Liver (tissue), 9 donors: ENCODE results near the gene HDDC3. TPM values are rescaled to one million over a fixed set of nuclear protein-coding genes. Genes with fewer than 3 reads are reported as not detected.
"Not testable (repeated sequence)": the region's sequence is repeated elsewhere in the genome, so short reads cannot be mapped to it uniquely, and the experiment has no call there.

Experiments
- DNase-seq: peaks from one replicate; pipeline ENCODE4 v3.0.0-alpha.2; 2017; ENCODE audit warnings: low spot score
- H3K27ac ChIP-seq, 2 donors: one replicate each; pipeline ENCODE4 v1.7.0; 2013; ENCODE audit warnings: inconsistent platforms in 2 of 2, low read length in 2 of 2, control low read depth in 1 of 2, low read depth in 1 of 2, mild to moderate bottlenecking in 1 of 2
- H3K27me3 ChIP-seq, 4 donors: one replicate each; pipeline versions ENCODE4 v1.6.1 to v1.7.0; 2013; ENCODE audit warnings: low read length in 3 of 4, inconsistent platforms in 1 of 4, mild to moderate bottlenecking in 1 of 4, moderate library complexity in 1 of 4; ENCODE audit not compliant: control insufficient read depth in 4 of 4, insufficient read depth in 4 of 4
- H3K36me3 ChIP-seq, 4 donors: one replicate each; pipeline versions ENCODE4 v1.6.1 to v1.7.0; 2013; ENCODE audit warnings: low read length in 3 of 4, mild to moderate bottlenecking in 3 of 4, low read depth in 1 of 4, moderate library complexity in 1 of 4; ENCODE audit not compliant: control insufficient read depth in 4 of 4, insufficient read depth in 3 of 4
- H3K4me1 ChIP-seq, 4 donors: one replicate each; pipeline versions ENCODE4 v1.6.1 to v1.7.0; 2013; ENCODE audit warnings: low read length in 3 of 4, mild to moderate bottlenecking in 3 of 4, moderate library complexity in 1 of 4; ENCODE audit not compliant: control insufficient read depth in 4 of 4, insufficient read depth in 4 of 4
- H3K4me3 ChIP-seq, 3 donors: one replicate each; pipeline versions ENCODE4 v1.6.1 to v1.7.0; 2013; ENCODE audit warnings: low read length in 3 of 3, control low read depth in 1 of 3, low read depth in 1 of 3, mild to moderate bottlenecking in 1 of 3
- H3K9ac ChIP-seq, 2 donors: one replicate each; pipeline ENCODE4 v1.7.0; 2013; ENCODE audit warnings: low read length in 2 of 2, mild to moderate bottlenecking in 2 of 2, moderate library complexity in 2 of 2, control low read depth in 1 of 2, low read depth in 1 of 2
- H3K9me3 ChIP-seq, 4 donors: one replicate each; pipeline versions ENCODE4 v1.6.1 to v1.7.0; 2013; ENCODE audit warnings: low read length in 3 of 4; ENCODE audit not compliant: control insufficient read depth in 4 of 4
- FOXA1 ChIP-seq: IDR thresholded peaks from 2 replicates; pipeline ENCODE4 v1.6.1; 2016; ENCODE audit warnings: antibody characterized with exemption
- FOXA2 ChIP-seq: IDR thresholded peaks from 2 replicates; pipeline ENCODE4 v1.6.1; 2016; ENCODE audit warnings: antibody characterized with exemption
- GABPA ChIP-seq, 2 donors: IDR thresholded peaks in 1 of 2; conservative IDR thresholded peaks in 1 of 2; 2 replicates each; pipeline ENCODE4 v1.6.1; 2016; ENCODE audit warnings: antibody characterized with exemption in 2 of 2, mild to moderate bottlenecking in 1 of 2, moderate library complexity in 1 of 2
- NR2F2 ChIP-seq: IDR thresholded peaks from 2 replicates; pipeline ENCODE4 v1.6.1; 2016; ENCODE audit warnings: antibody characterized with exemption
- RAD21 ChIP-seq, 2 donors: IDR thresholded peaks; 2 replicates each; pipeline ENCODE4 v1.6.1; 2016; ENCODE audit warnings: antibody characterized with exemption in 2 of 2, mild to moderate bottlenecking in 2 of 2
- RXRA ChIP-seq, 2 donors: IDR thresholded peaks; 2 replicates each; pipeline ENCODE4 v1.6.1; 2017 to 2018; ENCODE audit warnings: antibody characterized with exemption in 2 of 2, mild to moderate bottlenecking in 1 of 2
- SP1 ChIP-seq: IDR thresholded peaks from 2 replicates; pipeline ENCODE4 v1.6.1; 2018; ENCODE audit warnings: antibody characterized with exemption, mild to moderate bottlenecking
- TAF1 ChIP-seq: conservative IDR thresholded peaks from 2 replicates; pipeline ENCODE4 v1.6.1; 2016; ENCODE audit warnings: antibody characterized with exemption, mild to moderate bottlenecking
- YY1 ChIP-seq: IDR thresholded peaks from 2 replicates; pipeline ENCODE4 v1.6.1; 2016; ENCODE audit warnings: antibody characterized with exemption, mild to moderate bottlenecking
- WGBS: extraction: QIAGEN DNeasy Blood & Tissue Kit; methylation state at CpG from one replicate; pipeline ENCODE4 v1.1.7; 2013; 5-methylcytosine and 5-hydroxymethylcytosine counted together
- polyA plus RNA-seq, 2 donors: library from polyadenylated mRNA; stranded (reverse) in 1 of 2; unstranded in 1 of 2; fragments of 200-250 nt in 1 of 2; fragments of >200 nt in 1 of 2; fragmentation: Nextera tagmentation in 1 of 2; extraction: Ambion mirVana in 1 of 2; gene quantifications; one replicate each; pipeline versions ENCODE4 v1.2.1 to v1.2.3, GENCODE V29; 2013 to 2015
- total RNA-seq, 2 donors: library from RNA; depleted of rRNA; stranded (reverse); fragments of >200 nt; gene quantifications; one replicate each; pipeline ENCODE4 v1.2.3, GENCODE V29; 2014
- TF ChIP-seq, protein P1 (sequence below): IDR thresholded peaks from 2 replicates; pipeline ENCODE4 v1.6.1; 2016; ENCODE audit warnings: antibody characterized with exemption
- TF ChIP-seq, protein P2 (sequence below): fragments of 150-350 bp; IDR thresholded peaks from 2 replicates; pipeline ENCODE4 v1.5.1; 2017; ENCODE audit warnings: improper control_type of control experiment, low read depth, low read length; ENCODE audit not compliant: missing input control
- TF ChIP-seq, protein P3 (sequence below): IDR thresholded peaks from 2 replicates; pipeline ENCODE4 v1.6.1; 2016; ENCODE audit warnings: antibody characterized with exemption
- donor health status: healthy.
- donor health status: healthy.
- donor health status: healthy.
- donor health status: healthy.
- donor health status: healthy.

The HDDC3 gene
- total and polyA plus RNA-seq, 4 donors, result 12.5 to 15.4 (median 14.1) TPM

DNA sequence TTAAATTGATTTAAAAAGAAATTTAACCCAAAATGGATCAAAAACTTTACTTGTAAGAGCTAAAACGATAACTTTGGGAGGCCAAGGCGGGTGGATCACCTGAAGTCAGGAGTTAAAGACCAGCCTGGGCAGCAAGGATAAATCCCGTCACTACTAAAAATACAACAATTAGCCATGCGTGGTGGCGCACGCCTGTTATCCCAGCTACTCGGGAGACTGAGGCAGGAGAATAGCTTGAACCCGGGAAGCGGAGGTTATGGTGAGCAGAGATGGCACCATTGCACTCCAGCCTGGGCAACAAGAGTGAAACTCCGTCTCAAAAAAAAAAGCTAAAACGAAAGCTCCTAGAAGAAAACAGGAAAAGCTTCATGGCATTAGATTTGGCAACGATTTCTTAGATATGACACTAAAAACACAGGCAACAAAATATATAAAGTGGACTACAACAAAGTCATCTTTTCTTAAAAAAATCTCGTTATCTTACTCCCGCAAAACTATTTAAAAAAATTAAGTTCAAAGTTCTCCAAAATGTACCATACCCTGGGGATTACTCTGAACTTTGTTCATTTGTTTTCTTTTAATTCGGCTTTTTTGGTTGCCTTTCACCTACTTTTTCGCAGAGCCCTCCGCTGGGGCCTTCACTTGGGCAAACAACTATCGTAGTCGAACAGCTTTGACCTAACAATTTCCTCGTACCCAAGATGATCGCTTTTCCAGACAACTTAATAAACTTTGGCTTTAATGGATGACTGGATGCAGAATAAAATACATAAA is 2.9 kb downstream of the HDDC3 start (continued):
- TF ChIP-seq, protein P1, sequence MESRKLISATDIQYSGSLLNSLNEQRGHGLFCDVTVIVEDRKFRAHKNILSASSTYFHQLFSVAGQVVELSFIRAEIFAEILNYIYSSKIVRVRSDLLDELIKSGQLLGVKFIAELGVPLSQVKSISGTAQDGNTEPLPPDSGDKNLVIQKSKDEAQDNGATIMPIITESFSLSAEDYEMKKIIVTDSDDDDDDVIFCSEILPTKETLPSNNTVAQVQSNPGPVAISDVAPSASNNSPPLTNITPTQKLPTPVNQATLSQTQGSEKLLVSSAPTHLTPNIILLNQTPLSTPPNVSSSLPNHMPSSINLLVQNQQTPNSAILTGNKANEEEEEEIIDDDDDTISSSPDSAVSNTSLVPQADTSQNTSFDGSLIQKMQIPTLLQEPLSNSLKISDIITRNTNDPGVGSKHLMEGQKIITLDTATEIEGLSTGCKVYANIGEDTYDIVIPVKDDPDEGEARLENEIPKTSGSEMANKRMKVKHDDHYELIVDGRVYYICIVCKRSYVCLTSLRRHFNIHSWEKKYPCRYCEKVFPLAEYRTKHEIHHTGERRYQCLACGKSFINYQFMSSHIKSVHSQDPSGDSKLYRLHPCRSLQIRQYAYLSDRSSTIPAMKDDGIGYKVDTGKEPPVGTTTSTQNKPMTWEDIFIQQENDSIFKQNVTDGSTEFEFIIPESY, result no peak
- TF ChIP-seq NR2F2, result no peak
- TF ChIP-seq FOXA2, result no peak
- TF ChIP-seq FOXA1, result no peak
- TF ChIP-seq, protein P2, sequence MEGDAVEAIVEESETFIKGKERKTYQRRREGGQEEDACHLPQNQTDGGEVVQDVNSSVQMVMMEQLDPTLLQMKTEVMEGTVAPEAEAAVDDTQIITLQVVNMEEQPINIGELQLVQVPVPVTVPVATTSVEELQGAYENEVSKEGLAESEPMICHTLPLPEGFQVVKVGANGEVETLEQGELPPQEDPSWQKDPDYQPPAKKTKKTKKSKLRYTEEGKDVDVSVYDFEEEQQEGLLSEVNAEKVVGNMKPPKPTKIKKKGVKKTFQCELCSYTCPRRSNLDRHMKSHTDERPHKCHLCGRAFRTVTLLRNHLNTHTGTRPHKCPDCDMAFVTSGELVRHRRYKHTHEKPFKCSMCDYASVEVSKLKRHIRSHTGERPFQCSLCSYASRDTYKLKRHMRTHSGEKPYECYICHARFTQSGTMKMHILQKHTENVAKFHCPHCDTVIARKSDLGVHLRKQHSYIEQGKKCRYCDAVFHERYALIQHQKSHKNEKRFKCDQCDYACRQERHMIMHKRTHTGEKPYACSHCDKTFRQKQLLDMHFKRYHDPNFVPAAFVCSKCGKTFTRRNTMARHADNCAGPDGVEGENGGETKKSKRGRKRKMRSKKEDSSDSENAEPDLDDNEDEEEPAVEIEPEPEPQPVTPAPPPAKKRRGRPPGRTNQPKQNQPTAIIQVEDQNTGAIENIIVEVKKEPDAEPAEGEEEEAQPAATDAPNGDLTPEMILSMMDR, result no peak
- no peak for TF ChIP-seq YY1
- no peak for TF ChIP-seq RXRA (IDR thresholded peaks at IDR 0.05)
- TF ChIP-seq TAF1, result no peak

DNA sequence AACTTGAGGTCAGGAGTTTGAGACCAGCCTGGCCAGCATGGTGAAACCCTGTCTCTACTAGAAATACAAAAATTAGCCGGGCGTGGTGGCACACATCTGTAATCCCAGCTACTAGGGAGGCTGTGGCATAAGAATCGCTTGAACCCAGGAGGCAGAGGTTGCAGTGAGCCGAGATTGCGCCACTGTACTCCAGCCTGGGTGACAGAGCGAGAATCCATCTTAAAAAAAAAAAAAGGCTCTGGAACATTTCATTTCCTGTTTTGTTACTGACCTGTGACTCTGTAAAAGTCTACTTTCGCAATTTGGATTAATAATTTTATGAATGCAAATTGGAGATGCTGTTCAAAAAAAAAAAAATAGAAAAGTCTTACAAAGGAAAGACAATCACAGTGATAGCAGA is 4.2 kb downstream of the HDDC3 start:
- H3K9ac ChIP-seq, H3K9me3 ChIP-seq, H3K27me3 ChIP-seq, H3K36me3 ChIP-seq, DNase-seq, H3K4me3 ChIP-seq, H3K27ac ChIP-seq: not testable (repeated sequence)
- peaks cover 0 to 30% (median 14%) of the 10 kb centered on the region in 4 donors for H3K4me1 ChIP-seq
- WGBS, result 85% methylated on average over 7 of the region's 7 CpGs

DNA sequence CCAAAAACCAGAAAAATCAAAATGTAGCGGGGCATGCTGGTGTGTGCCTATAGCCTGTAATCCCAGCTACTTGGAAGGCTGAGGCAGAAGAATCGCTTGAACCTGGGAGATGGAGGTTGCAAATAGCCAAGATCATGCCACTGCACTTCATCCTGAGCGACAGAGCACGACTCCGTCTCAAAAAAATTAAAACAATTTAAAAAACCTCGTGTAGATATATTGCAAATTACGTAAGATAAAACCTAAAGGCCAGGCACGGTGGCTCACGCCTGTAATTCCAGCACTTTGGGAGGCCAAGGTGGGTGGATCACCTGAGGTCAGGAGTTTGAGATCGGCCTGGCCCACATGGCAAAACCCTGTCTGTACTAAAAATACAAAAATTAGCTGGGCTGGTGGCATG is 5.6 kb downstream of the HDDC3 start:
- WGBS, result 95% methylated on average over 10 of the region's 10 CpGs
- H3K27ac ChIP-seq, DNase-seq, H3K27me3 ChIP-seq, H3K9me3 ChIP-seq, H3K9ac ChIP-seq, H3K4me3 ChIP-seq, H3K36me3 ChIP-seq: not testable (repeated sequence)
- peaks cover 0 to 26% (median 14%) of the 10 kb centered on the region in 4 donors for H3K4me1 ChIP-seq

DNA sequence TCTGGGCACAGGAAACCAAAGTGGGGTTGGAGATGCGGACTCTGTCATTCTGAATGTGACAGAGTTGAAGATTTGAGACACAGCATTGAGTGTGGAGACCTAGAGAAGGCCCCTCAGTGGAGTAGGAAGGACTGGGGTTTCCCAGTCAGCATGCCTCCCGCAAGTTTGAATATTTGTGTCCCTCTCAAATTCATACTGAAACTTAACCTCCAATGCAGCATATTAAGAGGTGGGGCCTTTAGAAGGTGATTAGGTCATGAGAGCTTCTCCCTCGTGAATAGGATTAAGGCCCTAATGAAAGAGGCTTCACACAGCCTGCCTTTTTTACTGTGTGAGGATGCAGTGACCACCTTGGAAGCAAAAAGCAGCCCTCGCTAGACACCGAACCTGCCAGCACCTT is 8.0 kb downstream of the HDDC3 start:
- no peak for DNase-seq
- peaks cover 0 to 11% (median 2%) of the 10 kb centered on the region in 4 donors for H3K4me1 ChIP-seq
- no peaks in the 10 kb centered on the region for H3K27me3 ChIP-seq
- no peak for TF ChIP-seq SP1
- TF ChIP-seq RAD21 (IDR thresholded peaks at IDR 0.05), result no peak
- TF ChIP-seq FOXA1, result no peak
- TF ChIP-seq TAF1, result no peak
- TF ChIP-seq GABPA (IDR thresholded peaks at IDR 0.05 in 1 of 2, conservative IDR thresholded peaks at IDR 0.05 in 1 of 2), result no peak
- TF ChIP-seq, protein P3, sequence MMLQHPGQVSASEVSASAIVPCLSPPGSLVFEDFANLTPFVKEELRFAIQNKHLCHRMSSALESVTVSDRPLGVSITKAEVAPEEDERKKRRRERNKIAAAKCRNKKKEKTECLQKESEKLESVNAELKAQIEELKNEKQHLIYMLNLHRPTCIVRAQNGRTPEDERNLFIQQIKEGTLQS, result no peak
- no peak overlapping the region for H3K9ac ChIP-seq
- 92% methylated on average over 5 of the region's 5 CpGs for WGBS
- no peaks in the 10 kb centered on the region for H3K9me3 ChIP-seq
- peaks cover 0 to 23% (median 19%) of the 10 kb centered on the region in 4 donors for H3K36me3 ChIP-seq
- no peak overlapping the region for H3K27ac ChIP-seq
- no peak overlapping the region for H3K4me3 ChIP-seq

DNA sequence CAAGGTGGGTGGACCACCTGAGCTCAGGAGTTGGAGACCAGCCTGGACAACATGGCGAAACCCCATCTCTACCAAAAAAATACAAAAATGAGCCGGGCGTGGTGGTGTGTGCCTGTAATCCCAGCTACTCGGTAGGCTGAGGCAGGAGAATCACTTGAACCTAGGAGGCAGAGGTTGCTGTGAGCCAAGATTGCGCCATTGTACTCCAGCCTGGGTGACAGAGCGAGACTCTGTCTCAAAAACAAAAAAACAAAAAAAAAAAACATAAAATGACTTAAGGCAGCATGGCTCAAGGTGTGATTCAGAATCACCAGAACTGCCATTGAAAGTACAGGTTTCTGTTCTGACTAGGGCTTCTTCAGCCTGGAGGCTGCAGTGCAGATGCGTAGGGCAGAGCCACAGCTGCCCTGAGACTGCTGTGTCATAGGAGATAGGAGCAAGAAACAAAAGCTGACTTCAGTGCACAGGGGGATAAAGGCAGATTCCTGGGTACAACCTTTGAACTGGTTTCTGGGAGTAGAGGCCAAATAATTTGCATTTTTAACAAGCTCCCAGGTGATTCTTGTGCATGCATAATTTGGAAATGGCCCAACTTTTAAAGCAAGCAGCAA is 9.5 kb downstream of the HDDC3 start:
- not testable (repeated sequence) for H3K9ac ChIP-seq, H3K4me1 ChIP-seq, H3K4me3 ChIP-seq, H3K27ac ChIP-seq, H3K9me3 ChIP-seq, H3K27me3 ChIP-seq, DNase-seq
- H3K36me3 ChIP-seq, result peaks cover 4 to 36% (median 34%) of the 10 kb centered on the region in 4 donors
- WGBS, result 89% methylated on average over 7 of the region's 7 CpGs
